Measurements from ENCODE around the gene MED12.

MED12 gene

GRCh38 chrX:71154196-71154595 is 35.8 kb downstream of the MED12 start:
- Histone ChIP-seq H3K4me1 (ENCODE audit: control insufficient read depth, insufficient read depth, low read length) (no peaks in the 10 kb centered on the region), H3K4me3 (ENCODE audit: low read length) (no peak overlapping the region), H3K36me3 (ENCODE audit: control insufficient read depth, insufficient read depth, low read length) (no peaks in the 10 kb centered on the region), H3K9ac (ENCODE audit: low read length) (no peak overlapping the region), H3K27me3 (ENCODE audit: control insufficient read depth, insufficient read depth, low read length) (peaks cover 3% of the 10 kb centered on the region), H3K27ac (ENCODE audit: low read depth, low read length) (no peak overlapping the region)

- H3K4me3 ChIP-seq (ENCODE audit: low read length), result no peak overlapping the region
- no peak overlapping the region for H3K9ac ChIP-seq (ENCODE audit: low read length)
- H3K4me1 ChIP-seq (ENCODE audit: control insufficient read depth, insufficient read depth, low read length), result no peaks in the 10 kb centered on the region
- H3K27ac ChIP-seq (ENCODE audit: low read depth, low read length), result no peak overlapping the region
- no peaks in the 10 kb centered on the region for H3K36me3 ChIP-seq (ENCODE audit: control insufficient read depth, insufficient read depth, low read length)
- H3K27me3 ChIP-seq (ENCODE audit: control insufficient read depth, insufficient read depth, low read length), result peaks cover 3% of the 10 kb centered on the region
These were observed 36.2 kb downstream of the MED12 start for GRCh38 chrX:71154641-71155040.

DNA sequence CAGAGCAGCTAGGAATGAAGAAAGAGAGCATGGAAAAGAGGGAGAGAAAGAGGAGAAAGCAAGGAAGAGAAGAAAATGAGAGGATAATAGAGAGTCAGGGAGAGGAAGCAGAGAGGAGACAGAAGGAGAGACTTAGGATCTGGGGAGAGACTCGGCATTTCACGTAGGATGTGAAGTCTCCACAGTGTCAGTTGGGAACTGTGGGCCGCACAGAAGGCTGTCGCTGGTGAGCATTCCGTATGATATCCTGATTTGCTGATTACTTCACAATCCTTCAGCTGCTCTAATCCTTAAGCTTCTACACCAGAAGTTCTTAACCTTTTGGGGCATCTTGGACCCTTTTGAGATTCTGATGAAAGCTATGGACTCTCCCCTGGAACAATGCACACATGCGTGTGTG is 40.2 kb downstream of the MED12 start:
- Histone ChIP-seq H3K4me3 (ENCODE audit: low read length) (no peak overlapping the region), H3K27ac (ENCODE audit: low read depth, low read length) (no peak overlapping the region), H3K9ac (ENCODE audit: low read length) (no peak overlapping the region), H3K4me1 (ENCODE audit: control insufficient read depth, insufficient read depth, low read length) (no peaks in the 10 kb centered on the region), H3K27me3 (ENCODE audit: control insufficient read depth, insufficient read depth, low read length) (peaks cover 3% of the 10 kb centered on the region), H3K36me3 (ENCODE audit: control insufficient read depth, insufficient read depth, low read length) (no peaks in the 10 kb centered on the region)

GRCh38 chrX:71159335-71159734 is 40.9 kb downstream of the MED12 start:
- Histone ChIP-seq H3K36me3 (ENCODE audit: control insufficient read depth, insufficient read depth, low read length) (no peaks in the 10 kb centered on the region), H3K4me1 (ENCODE audit: control insufficient read depth, insufficient read depth, low read length) (no peaks in the 10 kb centered on the region), H3K27ac (ENCODE audit: low read depth, low read length) (no peak overlapping the region), H3K4me3 (ENCODE audit: low read length) (no peak overlapping the region), H3K9ac (ENCODE audit: low read length) (no peak overlapping the region), H3K27me3 (ENCODE audit: control insufficient read depth, insufficient read depth, low read length) (peaks cover 3% of the 10 kb centered on the region)

GRCh38 chrX:71160475-71160874 is 42.1 kb downstream of the MED12 start:
- H3K9ac ChIP-seq (ENCODE audit: low read length), result no peak overlapping the region
- no peak overlapping the region for H3K27ac ChIP-seq (ENCODE audit: low read depth, low read length)
- no peaks in the 10 kb centered on the region for H3K4me1 ChIP-seq (ENCODE audit: control insufficient read depth, insufficient read depth, low read length)
- H3K4me3 ChIP-seq (ENCODE audit: low read length), result no peak overlapping the region
- no peaks in the 10 kb centered on the region for H3K27me3 ChIP-seq (ENCODE audit: control insufficient read depth, insufficient read depth, low read length)
- no peaks in the 10 kb centered on the region for H3K36me3 ChIP-seq (ENCODE audit: control insufficient read depth, insufficient read depth, low read length)

GRCh38 chrX:71162981-71163380 is 44.6 kb downstream of the MED12 start:
- no peaks in the 10 kb centered on the region for H3K36me3 ChIP-seq (ENCODE audit: control insufficient read depth, insufficient read depth, low read length)
- H3K9ac ChIP-seq (ENCODE audit: low read length), result no peak overlapping the region
- H3K27ac ChIP-seq (ENCODE audit: low read depth, low read length), result no peak overlapping the region
- no peak overlapping the region for H3K4me3 ChIP-seq (ENCODE audit: low read length)
- no peaks in the 10 kb centered on the region for H3K27me3 ChIP-seq (ENCODE audit: control insufficient read depth, insufficient read depth, low read length)
- H3K4me1 ChIP-seq (ENCODE audit: control insufficient read depth, insufficient read depth, low read length), result no peaks in the 10 kb centered on the region

DNA sequence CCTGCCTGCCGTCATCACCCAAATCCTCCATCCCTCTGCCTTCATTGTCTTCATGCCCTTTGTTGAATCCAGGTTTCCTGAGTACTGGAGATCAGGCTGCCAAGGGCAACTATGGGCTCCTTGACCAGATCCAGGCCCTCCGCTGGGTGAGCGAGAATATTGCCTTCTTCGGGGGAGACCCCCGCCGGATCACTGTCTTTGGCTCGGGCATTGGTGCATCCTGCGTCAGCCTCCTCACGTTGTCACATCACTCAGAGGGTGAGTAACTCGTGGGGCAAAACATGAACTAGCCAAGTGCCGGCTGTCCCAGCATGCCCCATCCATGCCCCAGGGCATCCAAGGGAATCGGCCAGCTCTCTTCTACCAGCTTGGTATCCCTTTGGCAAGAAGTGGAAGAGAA is 45.7 kb downstream of the MED12 start:
- H3K36me3 ChIP-seq (ENCODE audit: control insufficient read depth, insufficient read depth, low read length), result no peaks in the 10 kb centered on the region
- H3K27me3 ChIP-seq (ENCODE audit: control insufficient read depth, insufficient read depth, low read length), result no peaks in the 10 kb centered on the region
- H3K9ac ChIP-seq (ENCODE audit: low read length), result no peak overlapping the region
- H3K4me1 ChIP-seq (ENCODE audit: control insufficient read depth, insufficient read depth, low read length), result no peaks in the 10 kb centered on the region
- H3K4me3 ChIP-seq (ENCODE audit: low read length), result no peak overlapping the region
- no peak overlapping the region for H3K27ac ChIP-seq (ENCODE audit: low read depth, low read length)

- Histone ChIP-seq H3K27me3 (ENCODE audit: control insufficient read depth, insufficient read depth, low read length) (no peaks in the 10 kb centered on the region), H3K9ac (ENCODE audit: low read length) (no peak overlapping the region), H3K4me1 (ENCODE audit: control insufficient read depth, insufficient read depth, low read length) (no peaks in the 10 kb centered on the region), H3K4me3 (ENCODE audit: low read length) (no peak overlapping the region), H3K36me3 (ENCODE audit: control insufficient read depth, insufficient read depth, low read length) (no peaks in the 10 kb centered on the region), H3K27ac (ENCODE audit: low read depth, low read length) (no peak overlapping the region)
These were observed 48.1 kb downstream of the MED12 start for GRCh38 chrX:71166461-71166860.

- no peak overlapping the region for H3K4me3 ChIP-seq (ENCODE audit: low read length)
- H3K27ac ChIP-seq (ENCODE audit: low read depth, low read length), result no peak overlapping the region
- no peaks in the 10 kb centered on the region for H3K4me1 ChIP-seq (ENCODE audit: control insufficient read depth, insufficient read depth, low read length)
- H3K27me3 ChIP-seq (ENCODE audit: control insufficient read depth, insufficient read depth, low read length), result no peaks in the 10 kb centered on the region
- H3K36me3 ChIP-seq (ENCODE audit: control insufficient read depth, insufficient read depth, low read length), result no peaks in the 10 kb centered on the region
- no peak overlapping the region for H3K9ac ChIP-seq (ENCODE audit: low read length)
These were observed 48.8 kb downstream of the MED12 start for GRCh38 chrX:71167031-71167781.

- H3K9ac ChIP-seq (ENCODE audit: low read length), result no peak overlapping the region
- no peaks in the 10 kb centered on the region for H3K4me1 ChIP-seq (ENCODE audit: control insufficient read depth, insufficient read depth, low read length)
- no peaks in the 10 kb centered on the region for H3K36me3 ChIP-seq (ENCODE audit: control insufficient read depth, insufficient read depth, low read length)
- H3K4me3 ChIP-seq (ENCODE audit: low read length), result no peak overlapping the region
- no peaks in the 10 kb centered on the region for H3K27me3 ChIP-seq (ENCODE audit: control insufficient read depth, insufficient read depth, low read length)
- no peak overlapping the region for H3K27ac ChIP-seq (ENCODE audit: low read depth, low read length)
These were observed 49.7 kb downstream of the MED12 start for GRCh38 chrX:71168134-71168533.

GRCh38 chrX:71169586-71169985 is 51.2 kb downstream of the MED12 start:
- Histone ChIP-seq H3K4me3 (ENCODE audit: low read length) (no peak overlapping the region), H3K27me3 (ENCODE audit: control insufficient read depth, insufficient read depth, low read length) (no peaks in the 10 kb centered on the region), H3K4me1 (ENCODE audit: control insufficient read depth, insufficient read depth, low read length) (no peaks in the 10 kb centered on the region), H3K27ac (ENCODE audit: low read depth, low read length) (no peak overlapping the region), H3K9ac (ENCODE audit: low read length) (no peak overlapping the region), H3K36me3 (ENCODE audit: control insufficient read depth, insufficient read depth, low read length) (no peaks in the 10 kb centered on the region)

- no peaks in the 10 kb centered on the region for H3K27me3 ChIP-seq (ENCODE audit: control insufficient read depth, insufficient read depth, low read length)
- H3K36me3 ChIP-seq (ENCODE audit: control insufficient read depth, insufficient read depth, low read length), result no peaks in the 10 kb centered on the region
- H3K9ac ChIP-seq (ENCODE audit: low read length), result no peak overlapping the region
- no peak overlapping the region for H3K27ac ChIP-seq (ENCODE audit: low read depth, low read length)
- no peak overlapping the region for H3K4me3 ChIP-seq (ENCODE audit: low read length)
- no peaks in the 10 kb centered on the region for H3K4me1 ChIP-seq (ENCODE audit: control insufficient read depth, insufficient read depth, low read length)
These were observed 52.3 kb downstream of the MED12 start for GRCh38 chrX:71170660-71171059.

DNA sequence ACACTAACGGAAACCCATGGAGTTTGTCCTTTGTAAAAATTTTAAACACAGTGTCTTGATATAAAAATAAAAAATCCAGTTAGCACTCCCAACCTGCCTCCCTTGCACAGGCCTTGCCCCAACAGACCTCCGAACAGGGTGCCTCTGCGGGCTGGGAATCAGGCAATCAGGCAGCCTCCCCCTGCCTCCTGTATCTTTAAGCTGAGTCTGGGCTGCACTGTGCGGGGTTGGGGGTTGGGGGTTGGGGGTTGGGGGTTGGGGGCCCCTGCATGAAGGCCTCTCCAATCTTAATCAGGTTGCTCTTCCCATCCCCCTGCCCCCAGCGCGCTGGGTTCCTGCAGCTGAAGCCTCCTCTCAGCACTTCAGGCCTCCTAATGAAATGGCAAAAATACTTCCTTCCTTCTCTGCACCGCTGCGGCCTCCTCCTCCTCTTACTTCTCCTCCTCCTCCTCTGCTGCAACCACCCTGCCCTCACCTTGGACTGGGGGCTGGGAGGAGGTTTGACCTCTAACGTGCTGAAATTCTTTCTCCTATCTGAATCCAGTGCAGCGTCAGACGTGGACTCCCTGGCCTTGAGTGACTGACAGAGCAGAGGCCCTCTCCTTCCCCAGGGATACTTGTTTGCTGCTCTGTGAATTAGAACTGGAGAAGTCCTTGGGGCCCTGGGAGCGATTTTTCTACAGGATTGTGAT is 52.9 kb downstream of the MED12 start:
- Histone ChIP-seq H3K4me1 (ENCODE audit: control insufficient read depth, insufficient read depth, low read length) (no peaks in the 10 kb centered on the region), H3K27ac (ENCODE audit: low read depth, low read length) (no peak overlapping the region), H3K4me3 (ENCODE audit: low read length) (no peak overlapping the region), H3K27me3 (ENCODE audit: control insufficient read depth, insufficient read depth, low read length) (no peaks in the 10 kb centered on the region), H3K36me3 (ENCODE audit: control insufficient read depth, insufficient read depth, low read length) (no peaks in the 10 kb centered on the region), H3K9ac (ENCODE audit: low read length) (no peak overlapping the region)

Measured in rectal smooth muscle tissue (tissue), 1 donor.